ENCODE results near the gene ATG16L2.

GRCh38 chr11:72863091-72863490, 48.9 kb downstream of the ATG16L2 start:
- TF ChIP-seq ZNF274 (IDR thresholded peaks at IDR 0.05; ENCODE audit: low read depth, low read length) (no peak), YY1 (IDR thresholded peaks at IDR 0.05; ENCODE audit: insufficient read depth, insufficient read length) (no peak), SUZ12 (IDR thresholded peaks at IDR 0.05; ENCODE audit: extremely low read depth, insufficient read depth, insufficient read length) (no peak)
